Neural cell (in vitro differentiated cells): ENCODE results near the gene MYLK. TPM values are rescaled to one million over a fixed set of nuclear protein-coding genes. Genes with fewer than 3 reads are reported as not detected.

Experiments used
- H2AFZ ChIP-seq: fragments of 200-600, 300-800 bp; sonication (generic), shearing (Covaris generic); 2 replicates; pipeline ENCODE4 v1.6.0; 2014; ENCODE audit warnings: low read depth, mild to moderate bottlenecking, antibody characterized with exemption, low read length, moderate library complexity
- H3F3A ChIP-seq: fragments of 200-600 bp; shearing (Covaris generic); 2 replicates; pipeline ENCODE4 v1.6.1; 2016; ENCODE audit warnings: mild to moderate bottlenecking, moderate library complexity, mixed read lengths, antibody characterized with exemption, low read length; ENCODE audit not compliant: insufficient read depth, poor library complexity, severe bottlenecking
- H3K27ac ChIP-seq: fragments of 200-600, 300-800 bp; sonication (generic), shearing (Covaris generic); 2 replicates; pipeline ENCODE4 v1.5.1; 2014; ENCODE audit warnings: mild to moderate bottlenecking, low read length, moderate library complexity
- H3K27me3 ChIP-seq: fragments of 300-800, 200-600 bp; sonication (generic), shearing (Covaris generic); 2 replicates; pipeline ENCODE4 v1.6.0; 2014; ENCODE audit warnings: mild to moderate bottlenecking, low read depth, low read length, moderate library complexity; ENCODE audit not compliant: insufficient read depth
- H3K36me3 ChIP-seq: fragments of 300-800, 200-600 bp; sonication (generic), shearing (Covaris generic); 2 replicates; pipeline ENCODE4 v1.5.1; 2014; ENCODE audit warnings: mild to moderate bottlenecking, antibody characterized with exemption, low read length, moderate library complexity; ENCODE audit not compliant: insufficient read depth
- H3K4me2 ChIP-seq: fragments of 300-800, 200-600 bp; sonication (generic), shearing (Covaris generic); 2 replicates; pipeline ENCODE4 v1.6.0; 2014; ENCODE audit warnings: mild to moderate bottlenecking, low read length
- H3K4me3 ChIP-seq: fragments of 300-800, 200-600 bp; sonication (generic), shearing (Covaris generic); 2 replicates; pipeline ENCODE4 v1.5.1; 2014; ENCODE audit warnings: mild to moderate bottlenecking, low read length, moderate library complexity
- H3K79me2 ChIP-seq: fragments of 200-600 bp; shearing (Covaris generic); replicated peaks from 2 replicates; pipeline ENCODE4 v1.6.0; 2014; ENCODE audit warnings: mild to moderate bottlenecking, low read length, moderate library complexity; ENCODE audit not compliant: insufficient read depth
- H3K9ac ChIP-seq: fragments of 300-800, 200-600 bp; sonication (generic), shearing (Covaris generic); 2 replicates; pipeline ENCODE4 v1.6.1; 2016; ENCODE audit warnings: mild to moderate bottlenecking, low read length, mixed read lengths
- H3K9me2 ChIP-seq: fragments of 200-600 bp; shearing (Covaris generic); 2 replicates; pipeline ENCODE4 v1.6.1; 2016; ENCODE audit warnings: mild to moderate bottlenecking, low read length, mixed read lengths; ENCODE audit not compliant: insufficient read depth
- H3K9me3 ChIP-seq: fragments of 200-600, 300-800 bp; sonication (generic), shearing (Covaris generic); 2 replicates; pipeline ENCODE4 v1.6.1; 2016; ENCODE audit warnings: mild to moderate bottlenecking, mixed run types, low read length, moderate library complexity, mixed read lengths
- H4K20me1 ChIP-seq: fragments of 200-600 bp; shearing (Covaris generic); 2 replicates; pipeline ENCODE4 v1.6.1; 2016; ENCODE audit warnings: mild to moderate bottlenecking, mixed run types; ENCODE audit not compliant: insufficient read depth
- CTCF ChIP-seq: fragments of 450-650 bp; IDR thresholded peaks from 2 replicates; pipeline ENCODE4 v1.5.1; 2014; ENCODE audit warnings: antibody characterized with exemption, mild to moderate bottlenecking, moderate library complexity; ENCODE audit not compliant: poor library complexity, severe bottlenecking
- EP300 ChIP-seq: fragments of 450-650 bp; conservative IDR thresholded peaks from 2 replicates; pipeline ENCODE4 v1.6.1; 2014; ENCODE audit warnings: antibody characterized with exemption, mild to moderate bottlenecking, moderate library complexity; ENCODE audit not compliant: poor library complexity, severe bottlenecking
- EZH2 ChIP-seq: fragments of 200-600, 300-800 bp; shearing (Covaris generic), sonication (generic); IDR thresholded peaks from 2 replicates; pipeline ENCODE4 v1.6.1; 2014; ENCODE audit warnings: antibody characterized with exemption, low read length, borderline replicate concordance, mild to moderate bottlenecking; ENCODE audit not compliant: insufficient read depth, poor library complexity, severe bottlenecking
- MXI1 ChIP-seq: fragments of 450-650 bp; conservative IDR thresholded peaks from 2 replicates; pipeline ENCODE4 v1.6.1; 2014; ENCODE audit warnings: antibody characterized with exemption, mild to moderate bottlenecking; ENCODE audit not compliant: poor library complexity, severe bottlenecking
- POLR2AphosphoS5 ChIP-seq: IDR thresholded peaks from 2 replicates; pipeline ENCODE4 v1.6.1; 2012
- RAD21 ChIP-seq: fragments of 450-650 bp; conservative IDR thresholded peaks from 2 replicates; pipeline ENCODE4 v1.6.1; 2014; ENCODE audit warnings: antibody characterized with exemption, mild to moderate bottlenecking, moderate library complexity
- REST ChIP-seq: IDR thresholded peaks from 2 replicates; pipeline ENCODE4 v1.6.1; 2012; ENCODE audit warnings: borderline replicate concordance
- SMC3 ChIP-seq: fragments of 450-650 bp; conservative IDR thresholded peaks from 2 replicates; pipeline ENCODE4 v1.6.1; 2014; ENCODE audit warnings: antibody characterized with exemption, mild to moderate bottlenecking, moderate library complexity; ENCODE audit not compliant: poor library complexity
- TAF1 ChIP-seq: IDR thresholded peaks from 2 replicates; pipeline ENCODE4 v1.6.1; 2012; ENCODE audit warnings: low read depth
- polyA plus RNA-seq: library from polyadenylated mRNA; depleted of rRNA; stranded (reverse); fragments of >200 nt; gene quantifications from 2 replicates; pipeline ENCODE4 v1.2.3, GENCODE V29; 2014

Gene MYLK
- polyA plus RNA-seq, 1 donor from 2014 or later, result 0.43 TPM

GRCh38 chr3:123660141-123660675 lies 223.9 kb downstream of the MYLK start:
- H3K4me3 ChIP-seq, result no peak overlapping the region
- H2AFZ ChIP-seq, result no peak overlapping the region
- TF ChIP-seq MXI1 (no peak), TAF1 (no peak), SMC3 (no peak), RAD21 (no peak), REST (no peak), POLR2AphosphoS5 (no peak), EP300 (no peak), EZH2 (no peak), CTCF (no peak)
- no peak overlapping the region for H3K27ac ChIP-seq
- H3K9me3 ChIP-seq, result no peaks in the 10 kb centered on the region
- H3K27me3 ChIP-seq, result no peaks in the 10 kb centered on the region
- no peaks in the 10 kb centered on the region for H4K20me1 ChIP-seq
- H3K9me2 ChIP-seq, result no peaks in the 10 kb centered on the region
- H3K9ac ChIP-seq, result no peak overlapping the region
- H3K79me2 ChIP-seq, result no peaks in the 10 kb centered on the region
- H3K4me2 ChIP-seq, result no peak overlapping the region
- H3K36me3 ChIP-seq, result no peaks in the 10 kb centered on the region
- no peaks in the 10 kb centered on the region for H3F3A ChIP-seq

GRCh38 chr3:123658852-123659206 lies 225.3 kb downstream of the MYLK start:
- no peaks in the 10 kb centered on the region for H3K9me3 ChIP-seq
- H3K9me2 ChIP-seq, result no peaks in the 10 kb centered on the region
- H2AFZ ChIP-seq, result no peak overlapping the region
- no peak overlapping the region for H3K9ac ChIP-seq
- no peak overlapping the region for H3K27ac ChIP-seq
- no peaks in the 10 kb centered on the region for H3K79me2 ChIP-seq
- TF ChIP-seq EZH2, result no peak
- TF ChIP-seq POLR2AphosphoS5, result no peak
- no peak for TF ChIP-seq RAD21
- no peak for TF ChIP-seq REST
- no peak for TF ChIP-seq TAF1
- TF ChIP-seq CTCF, result no peak
- no peak for TF ChIP-seq MXI1
- TF ChIP-seq EP300, result no peak
- TF ChIP-seq SMC3, result no peak
- H3F3A ChIP-seq, result no peaks in the 10 kb centered on the region
- H3K4me2 ChIP-seq, result no peak overlapping the region
- no peaks in the 10 kb centered on the region for H3K36me3 ChIP-seq
- no peaks in the 10 kb centered on the region for H3K27me3 ChIP-seq
- H4K20me1 ChIP-seq, result no peaks in the 10 kb centered on the region
- H3K4me3 ChIP-seq, result no peak overlapping the region
